ENCODE results near the gene MKKS. TPM values are rescaled to one million over a fixed set of nuclear protein-coding genes. Genes with fewer than 3 reads are reported as not detected.

Gene MKKS
- total and polyA plus RNA-seq, 9 of the 15 experiments (the other 6 are each of a cell fraction or from before 2014, with no cell fraction given), result 6.8 to 26.8 (median 12.0) TPM

GRCh38 chr20:10434832-10435812 is 1.1 kb upstream of the MKKS start, which contains the start of gene SLX4IP (continued):
- TF ChIP-seq ETV6 (IDR thresholded peaks at IDR 0.05; ENCODE audit: borderline replicate concordance in 1 of 2, low read depth in 2 of 2, low read length in 1 of 2), result peak in 1 of 2 experiments; percentile 62; a peak in 1 of 4 replicates
- TF ChIP-seq ETV6 (CRISPR knock-in tag; IDR thresholded peaks at IDR 0.05; ENCODE audit: borderline replicate concordance), result no peak
- no peak for TF ChIP-seq ID3 (CRISPR knock-in tag; IDR thresholded peaks at IDR 0.05)
- TF ChIP-seq ID3 (tag; IDR thresholded peaks at IDR 0.05), result peak; percentile 76; the same call in 1 of the 2 replicates
- TF ChIP-seq ZC3H11A (IDR thresholded peaks at IDR 0.05; ENCODE audit: low read depth, low read length), result no peak
- TF ChIP-seq RNF2 (IDR thresholded peaks at IDR 0.05), result no peak
- TF ChIP-seq MAFF (IDR thresholded peaks at IDR 0.05; ENCODE audit: low read length), result no peak
- no peak for TF ChIP-seq ZKSCAN1 (IDR thresholded peaks at IDR 0.05; ENCODE audit: low read depth, low read length)
- no peak for TF ChIP-seq ZNF124 (CRISPR knock-in tag; IDR thresholded peaks at IDR 0.05)
- TF ChIP-seq CBFA2T3 (IDR thresholded peaks at IDR 0.05), result no peak
- TF ChIP-seq LEF1 (IDR thresholded peaks at IDR 0.05), result no peak
- TF ChIP-seq CSDE1 (IDR thresholded peaks at IDR 0.05), result peak in 1 of 2 experiments; percentile 99; a peak in 3 of 4 replicates
- 0 out of 2 replicates have a peak, but pooled peaks have one; percentile 3 for TF ChIP-seq TAF7 (tag; IDR thresholded peaks at IDR 0.05)
- peak; percentile 70; the same call in 1 of the 2 replicates for TF ChIP-seq CREB3 (tag; conservative IDR thresholded peaks at IDR 0.05; ENCODE audit: low read depth)
- no peak for TF ChIP-seq BRF1 (IDR thresholded peaks at IDR 0.05; ENCODE audit: borderline replicate concordance, extremely low read depth, insufficient read length)
- no peak for TF ChIP-seq SIN3A (IDR thresholded peaks at IDR 0.05; ENCODE audit: borderline replicate concordance in 2 of 2, control insufficient read depth in 1 of 2, low read depth in 2 of 2, low read length in 2 of 2)
- TF ChIP-seq HMG20B (CRISPR knock-in tag; IDR thresholded peaks at IDR 0.05), result no peak
- TF ChIP-seq HDGF (IDR thresholded peaks at IDR 0.05), result no peak
- TF ChIP-seq, protein P1, sequence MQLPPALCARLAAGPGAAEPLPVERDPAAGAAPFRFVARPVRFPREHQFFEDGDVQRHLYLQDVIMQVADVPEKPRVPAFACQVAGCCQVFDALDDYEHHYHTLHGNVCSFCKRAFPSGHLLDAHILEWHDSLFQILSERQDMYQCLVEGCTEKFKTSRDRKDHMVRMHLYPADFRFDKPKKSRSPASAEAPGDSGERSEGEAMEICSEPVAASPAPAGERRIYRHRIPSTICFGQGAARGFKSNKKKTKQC (CRISPR knock-in tag; IDR thresholded peaks at IDR 0.05), result no peak
